H9 (cell line): Measurements from ENCODE around the gene MTRR. TPM values are rescaled to one million over a fixed set of nuclear protein-coding genes. Genes with fewer than 3 reads are reported as not detected.

Experiments
- DNase-seq: peaks from one replicate; pipeline ENCODE4 v3.0.0-alpha.2; 2017
- H2AFZ ChIP-seq: one replicate; pipeline ENCODE4 v1.6.1; 2013; ENCODE audit warnings: mild to moderate bottlenecking, low read length, control low read depth, moderate library complexity
- H2AK5ac ChIP-seq: 2 replicates; pipeline ENCODE4 v1.6.1; 2013; ENCODE audit warnings: low read length, control low read depth, mixed read lengths; ENCODE audit not compliant: insufficient read length
- H2BK120ac ChIP-seq: one replicate; pipeline ENCODE4 v1.6.1; 2013; ENCODE audit warnings: low read depth, mild to moderate bottlenecking, low read length, control low read depth, inconsistent platforms; ENCODE audit not compliant: poor library complexity, severe bottlenecking
- H2BK12ac ChIP-seq: 2 replicates; pipeline ENCODE4 v1.6.1; 2013; ENCODE audit warnings: low read length, control low read depth, mixed read lengths, low read depth; ENCODE audit not compliant: insufficient read length
- H2BK15ac ChIP-seq: 2 replicates; pipeline ENCODE4 v1.6.1; 2013; ENCODE audit warnings: low read depth, low read length, control low read depth
- H2BK20ac ChIP-seq: one replicate; pipeline ENCODE4 v1.6.1; 2013; ENCODE audit warnings: low read depth, mild to moderate bottlenecking, low read length, control low read depth, inconsistent platforms; ENCODE audit not compliant: poor library complexity, severe bottlenecking
- H2BK5ac ChIP-seq: 2 replicates; pipeline ENCODE4 v1.6.1; 2013; ENCODE audit warnings: low read length, control low read depth, mixed read lengths; ENCODE audit not compliant: insufficient read length
- H3K14ac ChIP-seq: 2 replicates; pipeline ENCODE4 v1.6.1; 2013; ENCODE audit warnings: low read length, control low read depth; ENCODE audit not compliant: insufficient read depth
- H3K18ac ChIP-seq: 2 replicates; pipeline ENCODE4 v1.6.1; 2013; ENCODE audit warnings: low read depth, mild to moderate bottlenecking, mixed read lengths, low read length, control low read depth; ENCODE audit not compliant: insufficient read length
- H3K23ac ChIP-seq: 2 replicates; pipeline ENCODE4 v1.6.1; 2013; ENCODE audit warnings: low read length, control low read depth, mixed read lengths, low read depth; ENCODE audit not compliant: insufficient read length
- H3K23me2 ChIP-seq: 2 replicates; pipeline ENCODE4 v1.6.1; 2013; ENCODE audit warnings: low read depth, mild to moderate bottlenecking, mixed read lengths, low read length, control low read depth; ENCODE audit not compliant: insufficient read length, poor library complexity, severe bottlenecking
- H3K27ac ChIP-seq: 2 replicates; pipeline ENCODE4 v1.5.1; 2013; ENCODE audit warnings: low read length, control low read depth, mixed read lengths, low read depth; ENCODE audit not compliant: insufficient read length
- H3K27me3 ChIP-seq: 2 replicates; pipeline ENCODE4 v1.6.1; 2013; ENCODE audit warnings: low read length, control low read depth, inconsistent platforms; ENCODE audit not compliant: insufficient read depth
- H3K4ac ChIP-seq: 2 replicates; pipeline ENCODE4 v1.6.1; 2013; ENCODE audit warnings: low read depth, mild to moderate bottlenecking, control low read depth, inconsistent platforms, low read length, moderate library complexity
- H3K4me1 ChIP-seq: 2 replicates; pipeline ENCODE4 v1.6.1; 2013; ENCODE audit warnings: low read length, control low read depth, inconsistent platforms; ENCODE audit not compliant: insufficient read depth
- H3K4me2 ChIP-seq: 2 replicates; pipeline ENCODE4 v1.6.1; 2013; ENCODE audit warnings: low read length, control low read depth, mixed read lengths; ENCODE audit not compliant: insufficient read length, insufficient read depth
- H3K56ac ChIP-seq: 2 replicates; pipeline ENCODE4 v1.6.1; 2013; ENCODE audit warnings: low read depth, mild to moderate bottlenecking, mixed read lengths, low read length, control low read depth; ENCODE audit not compliant: insufficient read length
- H3K79me1 ChIP-seq: 2 replicates; pipeline ENCODE4 v1.6.1; 2013; ENCODE audit warnings: low read depth, mild to moderate bottlenecking, moderate library complexity, low read length, control low read depth, inconsistent platforms; ENCODE audit not compliant: insufficient read depth, poor library complexity, severe bottlenecking
- H3K79me2 ChIP-seq: 2 replicates; pipeline ENCODE4 v1.6.1; 2013; ENCODE audit warnings: low read length, control low read depth, inconsistent platforms; ENCODE audit not compliant: insufficient read depth
- H3K9ac ChIP-seq: 2 replicates; pipeline ENCODE4 v1.6.1; 2013; ENCODE audit warnings: low read length, control low read depth, mixed read lengths; ENCODE audit not compliant: insufficient read length; ENCODE audit errors: extremely low read depth
- H3K9me3 ChIP-seq: one replicate; pipeline ENCODE4 v1.6.1; 2013; ENCODE audit warnings: low read depth, low read length, inconsistent platforms; ENCODE audit not compliant: control insufficient read depth
- H3T11ph ChIP-seq: one replicate; pipeline ENCODE4 v1.6.1; 2013; ENCODE audit warnings: mild to moderate bottlenecking, low read length, control low read depth, inconsistent platforms
- H4K20me1 ChIP-seq: one replicate; pipeline ENCODE4 v1.6.1; 2013; ENCODE audit not compliant: control insufficient read depth, insufficient read length, insufficient read depth
- H4K5ac ChIP-seq: 2 replicates; pipeline ENCODE4 v1.6.1; 2013; ENCODE audit warnings: low read depth, mild to moderate bottlenecking, mixed read lengths, low read length, control low read depth; ENCODE audit not compliant: insufficient read length
- H4K8ac ChIP-seq: replicated peaks from 2 replicates; pipeline ENCODE4 v1.6.1; 2013; ENCODE audit warnings: low read length, control low read depth, mixed read lengths, low read depth; ENCODE audit not compliant: insufficient read length
- H4K91ac ChIP-seq: 2 replicates; pipeline ENCODE4 v1.6.1; 2013; ENCODE audit warnings: low read depth, mild to moderate bottlenecking, moderate library complexity, mixed read lengths, low read length, control low read depth; ENCODE audit not compliant: insufficient read length
- H3K27ac Mint-ChIP-seq, 3 experiments: 2 replicates in 2 of 3; 3 replicates in 1 of 3; pipeline ENCODE4 v1.8.0; 2020 to 2021; ENCODE audit warnings: mixed read lengths in 3 of 3, mild to moderate bottlenecking in 1 of 3, moderate library complexity in 1 of 3
- H3K27me3 Mint-ChIP-seq: 2 replicates; pipeline ENCODE4 v1.8.0; 2021; ENCODE audit warnings: low read depth, mild to moderate bottlenecking, moderate library complexity, mixed read lengths
- H3K36me3 Mint-ChIP-seq, 3 experiments: 2 replicates in 2 of 3; 3 replicates in 1 of 3; pipeline ENCODE4 v1.8.0; 2020 to 2021; ENCODE audit warnings: low read depth in 3 of 3, mixed read lengths in 3 of 3; ENCODE audit not compliant: insufficient read depth in 1 of 3
- H3K4me1 Mint-ChIP-seq, 2 experiments: 2 replicates each; pipeline ENCODE4 v1.8.0; 2020; ENCODE audit warnings: mixed read lengths in 2 of 2
- H3K4me3 Mint-ChIP-seq, 2 experiments: 2 replicates in 1 of 2; 3 replicates in 1 of 2; pipeline ENCODE4 v1.8.0; 2020 to 2021; ENCODE audit warnings: mild to moderate bottlenecking in 2 of 2, mixed read lengths in 2 of 2, moderate library complexity in 1 of 2
- H3K9me3 Mint-ChIP-seq, 2 experiments: 2 replicates in 1 of 2; 3 replicates in 1 of 2; pipeline ENCODE4 v1.8.0; 2020; ENCODE audit warnings: mild to moderate bottlenecking in 2 of 2, mixed read lengths in 2 of 2, moderate library complexity in 1 of 2
- CTCF ChIP-seq: fragments of 200-600 bp; sonication (generic); conservative IDR thresholded peaks from 3 replicates; pipeline ENCODE4 v1.8.0; 2021; ENCODE audit warnings: antibody characterized with exemption, mild to moderate bottlenecking
- WGBS: extraction: QIAGEN DNeasy Blood & Tissue Kit; methylation state at CpG from one replicate; pipeline ENCODE4 v1.1.7; 2013; ENCODE audit warnings: missing lambda C conversion rate, low lambda C conversion rate, mixed read lengths; ENCODE audit not compliant: insufficient read length; ENCODE audit errors: extremely low coverage; 5-methylcytosine and 5-hydroxymethylcytosine counted together
- total RNA-seq: library from RNA; stranded (reverse); gene quantifications from 2 replicates; pipeline ENCODE4 v1.2.1, GENCODE V29; 2021

Gene MTRR
- total RNA-seq, 1 experiment from 2014 or later, result 66.0 TPM

GRCh38 chr5:7916171-7916804 lies 47.3 kb downstream of the MTRR start:
- no peaks in the 10 kb centered on the region for H3K4me1 Mint-ChIP-seq
- no peak overlapping the region for H3K4me2 ChIP-seq
- H2BK5ac ChIP-seq, result no peak overlapping the region
- H2AK5ac ChIP-seq, result no peak overlapping the region
- TF ChIP-seq CTCF, result no peak
- H3K4me3 Mint-ChIP-seq, result no peak overlapping the region
- no peak for DNase-seq
- no peak overlapping the region for H4K91ac ChIP-seq
- H3K9me3 Mint-ChIP-seq, result peaks cover 18 to 20% of the 10 kb centered on the region in 2 experiments
- no peaks in the 10 kb centered on the region for H3K23me2 ChIP-seq
- no peaks in the 10 kb centered on the region for H3K4me1 ChIP-seq
- H3T11ph ChIP-seq, result no peak overlapping the region
- H3K14ac ChIP-seq, result no peak overlapping the region
- no peak overlapping the region for H3K23ac ChIP-seq
- no peak overlapping the region for H3K18ac ChIP-seq
- no peak overlapping the region for H2AFZ ChIP-seq
- no peak overlapping the region for H4K8ac ChIP-seq
- no peaks in the 10 kb centered on the region for H4K20me1 ChIP-seq
- H3K36me3 Mint-ChIP-seq, result peaks cover 7 to 17% (median 16%) of the 10 kb centered on the region in 3 experiments; a peak in 6 of 7 replicates
- no peak overlapping the region for H2BK12ac ChIP-seq
- H2BK20ac ChIP-seq, result no peak overlapping the region
- no peak overlapping the region for H3K9ac ChIP-seq
- H3K27me3 ChIP-seq, result no peaks in the 10 kb centered on the region
- H3K4ac ChIP-seq, result no peak overlapping the region
- H3K27ac ChIP-seq, result no peak overlapping the region
- no peak overlapping the region for H2BK15ac ChIP-seq
- H3K27ac Mint-ChIP-seq, result no peak overlapping the region
- WGBS, result no CpG with 5 or more reads among the region's 6 CpGs
- no peak overlapping the region for H2BK120ac ChIP-seq
- no peaks in the 10 kb centered on the region for H3K79me2 ChIP-seq
- H3K56ac ChIP-seq, result no peak overlapping the region
- H3K79me1 ChIP-seq, result no peaks in the 10 kb centered on the region
- peaks cover 6% of the 10 kb centered on the region; the same call in 1 of the 2 replicates for H3K27me3 Mint-ChIP-seq
- no peak overlapping the region for H4K5ac ChIP-seq
- H3K9me3 ChIP-seq, result no peaks in the 10 kb centered on the region
